IMR-90 (cell line): Measurements from ENCODE around the gene WWC1. TPM values are rescaled to one million over a fixed set of nuclear protein-coding genes. Genes with fewer than 3 reads are reported as not detected.

Experiments
- ATAC-seq: fragments of 200-7000 bp; cut with Tn5 transposase; 2 replicates; pipeline ENCODE4 v1.9.1; 2020; ENCODE audit warnings: low read depth, mild to moderate bottlenecking, moderate library complexity
- BruUV-seq: library from RNA; stranded (reverse); fragments of 400-500 nt; replicated peaks from 2 replicates; lab custom pipeline; 2021; lab: Mats Ljungman, UMichigan
- CTCF ChIA-PET: fragments of 300-600 bp; formaldehyde crosslinking; extraction: SDS; loops from one replicate; lab custom pipeline; 2021; ENCODE audit warnings: antibody characterized with exemption; lab: Yijun Ruan, JAX
- POLR2A ChIA-PET: fragments of 300-600 bp; sonication (Branson Sonifier 250); formaldehyde crosslinking; loops from one replicate; lab custom pipeline; 2022; ENCODE audit warnings: antibody characterized with exemption; ENCODE audit not compliant: unreplicated experiment; lab: Charles Lee
- DNase-seq: peaks from one replicate; pipeline ENCODE4 v3.0.0; 2013
- H2AFZ ChIP-seq: replicated peaks from 2 replicates; pipeline ENCODE3; 2013; ENCODE audit warnings: low read length, mild to moderate bottlenecking; ENCODE audit not compliant: poor library complexity
- H2AK5ac ChIP-seq: 2 replicates; pipeline ENCODE4 v1.6.1; 2013; ENCODE audit warnings: low read depth, low read length, inconsistent platforms
- H2AK9ac ChIP-seq: replicated peaks from 2 replicates; pipeline ENCODE3; 2013; ENCODE audit warnings: mild to moderate bottlenecking, low read depth, low read length, moderate library complexity; ENCODE audit not compliant: poor library complexity
- H2BK120ac ChIP-seq: 2 replicates; pipeline ENCODE4 v1.6.1; 2013; ENCODE audit warnings: low read depth, low read length, inconsistent platforms
- H2BK15ac ChIP-seq: 3 replicates; pipeline ENCODE4 v1.6.1; 2013; ENCODE audit warnings: low read depth, low read length, inconsistent platforms
- H2BK20ac ChIP-seq: 2 replicates; pipeline ENCODE4 v1.6.1; 2013; ENCODE audit warnings: low read depth, mild to moderate bottlenecking, inconsistent platforms, low read length, moderate library complexity
- H2BK5ac ChIP-seq: 2 replicates; pipeline ENCODE4 v1.6.1; 2013; ENCODE audit warnings: mild to moderate bottlenecking, low read depth, low read length, inconsistent platforms; ENCODE audit not compliant: poor library complexity, severe bottlenecking
- H3K14ac ChIP-seq: replicated peaks from 2 replicates; pipeline ENCODE4 v1.6.1; 2013; ENCODE audit warnings: low read depth, low read length, inconsistent platforms
- H3K18ac ChIP-seq: 2 replicates; pipeline ENCODE4 v1.6.1; 2013; ENCODE audit warnings: low read depth, low read length, control low read depth
- H3K23ac ChIP-seq: 2 replicates; pipeline ENCODE4 v1.6.1; 2013; ENCODE audit warnings: low read depth, low read length, inconsistent platforms
- H3K27ac ChIP-seq: 2 replicates; pipeline ENCODE4 v1.5.1; 2013; ENCODE audit warnings: mild to moderate bottlenecking, control low read depth, low read length; ENCODE audit not compliant: insufficient read depth
- H3K27me3 ChIP-seq: 2 replicates; pipeline ENCODE4 v1.6.1; 2013; ENCODE audit warnings: low read length; ENCODE audit not compliant: control insufficient read depth, insufficient read depth
- H3K36me3 ChIP-seq: 2 replicates; pipeline ENCODE4 v1.6.1; 2013; ENCODE audit warnings: low read length, mixed read lengths; ENCODE audit not compliant: control insufficient read depth, insufficient read depth
- H3K4ac ChIP-seq: 2 replicates; pipeline ENCODE4 v1.6.1; 2013; ENCODE audit warnings: low read depth, low read length, inconsistent platforms
- H3K4me1 ChIP-seq: 2 replicates; pipeline ENCODE4 v1.6.1; 2013; ENCODE audit warnings: low read length, mixed read lengths; ENCODE audit not compliant: control insufficient read depth, insufficient read depth
- H3K4me2 ChIP-seq: 2 replicates; pipeline ENCODE4 v1.6.1; 2013; ENCODE audit warnings: low read depth, mild to moderate bottlenecking, control low read depth, low read length, moderate library complexity
- H3K4me3 ChIP-seq: 2 replicates; pipeline ENCODE4 v1.5.1; 2013; ENCODE audit warnings: low read depth, mild to moderate bottlenecking, control low read depth, low read length, moderate library complexity; ENCODE audit not compliant: insufficient read depth
- H3K56ac ChIP-seq: 2 replicates; pipeline ENCODE4 v1.6.1; 2013; ENCODE audit warnings: low read length, inconsistent platforms; ENCODE audit not compliant: insufficient read depth; ENCODE audit errors: extremely low read depth
- H3K79me1 ChIP-seq, 2 experiments: 2 replicates each; pipeline ENCODE4 v1.6.1; 2013; ENCODE audit warnings: low read length in 2 of 2, inconsistent platforms in 1 of 2, low read depth in 1 of 2
- H3K9ac ChIP-seq: 2 replicates; pipeline ENCODE4 v1.6.1; 2013; ENCODE audit warnings: low read depth, low read length, control low read depth
- H3K9me1 ChIP-seq: 2 replicates; pipeline ENCODE4 v1.6.1; 2013; ENCODE audit warnings: low read length, inconsistent platforms; ENCODE audit not compliant: insufficient read depth
- H3K9me3 ChIP-seq: 2 replicates; pipeline ENCODE4 v1.6.1; 2013; ENCODE audit warnings: low read length; ENCODE audit not compliant: control insufficient read depth, insufficient read depth
- H4K20me1 ChIP-seq: 2 replicates; pipeline ENCODE4 v1.6.1; 2013; ENCODE audit warnings: low read length, inconsistent platforms; ENCODE audit not compliant: insufficient read depth
- H4K5ac ChIP-seq: 2 replicates; pipeline ENCODE4 v1.6.1; 2013; ENCODE audit warnings: mild to moderate bottlenecking, low read depth, low read length, control low read depth
- H4K8ac ChIP-seq, 2 experiments: 2 replicates each; pipeline ENCODE4 v1.6.1; 2013; ENCODE audit warnings: low read depth in 2 of 2, low read length in 2 of 2, control low read depth in 1 of 2, inconsistent platforms in 1 of 2
- H4K91ac ChIP-seq: 2 replicates; pipeline ENCODE4 v1.6.1; 2013; ENCODE audit warnings: low read depth, low read length, inconsistent platforms; ENCODE audit not compliant: insufficient read depth
- NFE2L2 ChIP-seq: fragments of 150-350 bp; IDR thresholded peaks from 2 replicates; pipeline ENCODE4 v1.6.1; 2016; ENCODE audit warnings: low read depth, mild to moderate bottlenecking, low read length
- RCOR1 ChIP-seq: IDR thresholded peaks from 2 replicates; pipeline ENCODE4 v1.6.1; 2012; ENCODE audit warnings: mild to moderate bottlenecking, low read length, improper control_type of control experiment; ENCODE audit not compliant: insufficient replicate concordance
- RFX5 ChIP-seq: IDR thresholded peaks from 2 replicates; pipeline ENCODE4 v1.8.0; 2012; ENCODE audit warnings: low read depth, mild to moderate bottlenecking, low read length, moderate library complexity
- SMC3 ChIP-seq: fragments of 150-350 bp; IDR thresholded peaks from 2 replicates; pipeline ENCODE4 v1.6.1; 2016; ENCODE audit warnings: low read depth, mild to moderate bottlenecking, antibody characterized with exemption, low read length, moderate library complexity
- WGBS, 2 experiments: methylation state at CpG; one replicate each; pipeline versions ENCODE4 v1.1.5 to v1.1.7; 2013; ENCODE audit warnings: missing lambda C conversion rate in 2 of 2; ENCODE audit not compliant: insufficient read length in 1 of 2; ENCODE audit errors: extremely low coverage in 2 of 2; 5-methylcytosine and 5-hydroxymethylcytosine counted together
- dilution Hi-C: fragments of 300-500 bp; cut with HindIII; formaldehyde crosslinking; loops from one replicate; pipeline ENCODE4 v1.14.3; 2018; ENCODE audit warnings: low sequenced_read_pairs; ENCODE audit not compliant: unreplicated experiment
- in situ Hi-C: fragments of 300-500 bp; cut with MboI; formaldehyde crosslinking; loops from 3 replicates; pipeline ENCODE4 v1.14.3; 2019; ENCODE audit warnings: low sequenced_read_pairs, inconsistent platforms, mixed read lengths
- intact Hi-C: fragments of 100-400 bp; cut with micrococcal nuclease; formaldehyde crosslinking; loops from 2 replicates; pipeline ENCODE4 v1.10.0; 2022
- polyA plus RNA-seq, 3 experiments: library from polyadenylated mRNA; depleted of rRNA; stranded (reverse); fragments of >200 nt; gene quantifications; 2 replicates each; pipeline ENCODE4 v1.2.3, GENCODE V29; 2012; ENCODE audit warnings: low replicate concordance in 1 of 3
- total RNA-seq: library from RNA; depleted of rRNA; stranded (reverse); fragments of >200 nt; gene quantifications from 2 replicates; pipeline ENCODE4 v1.2.3, GENCODE V29; 2012

The WWC1 gene
- total and polyA plus RNA-seq, 2 of the 4 experiments (the other 2 are of a cell fraction), result 9.1 to 10.3 TPM

GRCh38 chr5:168304349-168304748, 12.9 kb downstream of the WWC1 start:
- DNase-seq (no peak), ATAC-seq (no peak)
- Histone ChIP-seq H2AFZ (no peak overlapping the region), H4K5ac (no peak overlapping the region), H4K91ac (no peak overlapping the region), H3K14ac (no peak overlapping the region), H3K36me3 (no peaks in the 10 kb centered on the region; the same call in 1 of the 2 replicates), H3K9me1 (no peaks in the 10 kb centered on the region; the same call in 1 of the 2 replicates), H3K79me1 (peaks cover 26 to 36% of the 10 kb centered on the region in 2 experiments), H3K4me3 (no peak overlapping the region), H4K20me1 (no peaks in the 10 kb centered on the region), H3K4me1 (peaks cover 8% of the 10 kb centered on the region), H2BK120ac (no peak overlapping the region), H3K18ac (no peak overlapping the region), H3K23ac (no peak overlapping the region), H2AK9ac (no peak overlapping the region), H3K4ac (no peak overlapping the region), H3K9me3 (no peaks in the 10 kb centered on the region), H3K4me2 (no peak overlapping the region), H3K27ac (no peak overlapping the region), H2AK5ac (no peak overlapping the region), H3K9ac (no peak overlapping the region), H3K27me3 (no peaks in the 10 kb centered on the region), H2BK15ac (no peak overlapping the region), H2BK5ac (no peak overlapping the region), H2BK20ac (no peak overlapping the region), H3K56ac (no peak overlapping the region), H4K8ac (no peak overlapping the region)
- CTCF ChIA-PET, result no interaction called here
- intact Hi-C loops (no loop called here), dilution Hi-C loops (no loop called here), in situ Hi-C loops (no loop called here)
- WGBS, 2 experiments, result 100% methylated on average over 1 of the region's 2 CpGs; no CpG with 5 or more reads in 1 of the 2 experiments
- no peak for TF ChIP-seq NFE2L2
- no peak for TF ChIP-seq SMC3
- no peak for TF ChIP-seq RCOR1
- TF ChIP-seq RFX5, result no peak
- POLR2A ChIA-PET, result no interaction called here
- BruUV-seq, result no TSS peak
